Measurements from ENCODE around the gene CD8B.
"Not testable (repeated sequence)": the region's sequence is repeated elsewhere in the genome, so short reads cannot be mapped to it uniquely, and the experiment has no call there.

CD8B gene

GRCh38 chr2:86861628-86862379 lies at the start of gene CD8B:
TSS of gene CD8B (minus strand) at chr2:86861886. CDS start at chr2:86861865, 21 bp downstream.
- not testable (repeated sequence) for DNase-seq (ENCODE audit: low read depth)

GRCh38 chr2:86905868-86906267 lies 44.2 kb upstream of the CD8B start:
- DNase-seq (ENCODE audit: low read depth), result not testable (repeated sequence)

GRCh38 chr2:86900687-86901086 lies 39.0 kb upstream of the CD8B start:
- not testable (repeated sequence) for DNase-seq (ENCODE audit: low read depth)

GRCh38 chr2:86886026-86886425 lies 24.3 kb upstream of the CD8B start:
- DNase-seq (ENCODE audit: low read depth), result not testable (repeated sequence)

- not testable (repeated sequence) for DNase-seq (ENCODE audit: low read depth)
These were observed 21.2 kb upstream of the CD8B start for GRCh38 chr2:86882865-86883264.

GRCh38 chr2:86882118-86882665 lies 20.5 kb upstream of the CD8B start:
- DNase-seq (ENCODE audit: low read depth), result not testable (repeated sequence)

GRCh38 chr2:86878986-86879385 lies 17.3 kb upstream of the CD8B start:
- not testable (repeated sequence) for DNase-seq (ENCODE audit: low read depth)

GRCh38 chr2:86870941-86871340 lies 9.3 kb upstream of the CD8B start:
- not testable (repeated sequence) for DNase-seq (ENCODE audit: low read depth)

- not testable (repeated sequence) for DNase-seq (ENCODE audit: low read depth)
These were observed 7.3 kb upstream of the CD8B start for GRCh38 chr2:86868895-86869468.

GRCh38 chr2:86862380-86862703 lies 656 bp upstream of the CD8B start:
- not testable (repeated sequence) for DNase-seq (ENCODE audit: low read depth)

- DNase-seq (ENCODE audit: low read depth), result not testable (repeated sequence)
These were observed 511 bp downstream of the CD8B start for GRCh38 chr2:86861175-86861574.

GRCh38 chr2:86860573-86860972 lies 1.1 kb downstream of the CD8B start:
- not testable (repeated sequence) for DNase-seq (ENCODE audit: low read depth)

GRCh38 chr2:86857688-86858087 lies 4.0 kb downstream of the CD8B start:
- DNase-seq (ENCODE audit: low read depth), result not testable (repeated sequence)

- not testable (repeated sequence) for DNase-seq (ENCODE audit: low read depth)
These were observed 5.2 kb downstream of the CD8B start for GRCh38 chr2:86856498-86856897.

GRCh38 chr2:86855981-86856380 lies 5.7 kb downstream of the CD8B start:
- DNase-seq (ENCODE audit: low read depth), result not testable (repeated sequence)

- DNase-seq (ENCODE audit: low read depth), result not testable (repeated sequence)
These were observed 10.1 kb downstream of the CD8B start for GRCh38 chr2:86851581-86851980.

GRCh38 chr2:86842607-86843234 lies 19.0 kb downstream of the CD8B start:
- not testable (repeated sequence) for DNase-seq (ENCODE audit: low read depth)

GRCh38 chr2:86841330-86841729 lies 20.4 kb downstream of the CD8B start:
- DNase-seq (ENCODE audit: low read depth), result not testable (repeated sequence)

- not testable (repeated sequence) for DNase-seq (ENCODE audit: low read depth)
These were observed 21.7 kb downstream of the CD8B start for GRCh38 chr2:86839871-86840548.

GRCh38 chr2:86839455-86839854 lies 22.2 kb downstream of the CD8B start:
- DNase-seq (ENCODE audit: low read depth), result not testable (repeated sequence)

GRCh38 chr2:86837714-86838113 lies 24.0 kb downstream of the CD8B start:
- DNase-seq (ENCODE audit: low read depth), result not testable (repeated sequence)

Data from fibroblast of gingiva (primary cell).